HG03139 (cell line): ENCODE results near the gene CPNE8.

ENCODE experiments used
- ATAC-seq: cut with Tn5 transposase; IDR thresholded peaks from one replicate; pipeline ENCODE4 v1.9.1; 2021; ENCODE audit not compliant: unreplicated experiment

CPNE8 gene

DNA sequence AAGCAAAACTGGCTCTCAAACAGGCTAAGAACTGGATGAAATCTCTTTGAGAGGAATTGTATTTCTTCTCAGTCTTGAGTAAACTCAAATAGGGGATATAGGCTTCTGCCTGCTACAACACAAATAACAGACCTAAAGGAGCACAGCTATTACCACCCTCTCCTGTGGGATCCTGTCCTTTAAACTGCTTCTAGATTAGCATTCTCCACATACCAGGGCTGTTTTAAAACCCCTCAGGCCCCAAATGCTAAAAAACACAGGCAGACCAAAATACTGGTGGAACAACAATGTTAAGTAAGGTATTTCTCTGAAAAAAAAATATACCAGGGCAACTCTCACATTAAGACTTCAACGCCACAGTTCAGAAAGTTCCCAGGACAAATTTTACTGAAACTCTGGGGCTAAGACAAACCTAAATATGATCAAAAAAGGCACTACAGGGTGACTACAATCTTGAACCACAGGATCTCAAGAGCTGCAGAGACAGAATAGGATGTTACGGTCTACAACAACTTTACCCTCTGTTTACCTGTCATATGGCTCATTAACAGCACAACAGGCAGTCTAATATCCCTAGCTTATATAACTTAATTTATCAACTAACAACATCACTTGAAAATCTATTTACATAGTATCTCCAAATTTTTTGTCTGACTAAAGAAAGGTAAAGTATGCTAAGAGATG, 7.2 kb downstream of the CPNE8 start:
- no peak for ATAC-seq

- no peak for ATAC-seq
Observed at GRCh38 chr12:38895446-38895845, 9.9 kb downstream of the CPNE8 start.

DNA sequence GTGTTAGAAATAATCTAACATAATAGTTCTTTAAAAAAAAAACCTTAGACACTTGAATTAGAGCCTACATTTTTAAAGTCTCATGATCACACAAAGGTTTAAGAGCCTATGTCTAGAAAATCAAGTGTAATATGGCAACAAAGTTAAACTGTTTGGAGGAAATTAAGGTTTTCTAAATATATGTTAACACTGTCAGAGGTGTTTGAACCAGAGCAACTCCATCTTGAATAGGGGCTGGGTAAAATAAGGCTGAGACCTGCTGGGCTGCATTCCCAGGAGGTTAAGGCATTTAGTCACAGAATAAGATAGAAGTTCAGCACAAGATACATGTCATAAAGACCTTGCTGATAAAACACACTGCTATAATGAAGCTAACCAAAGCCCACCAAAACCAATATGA, 12.4 kb downstream of the CPNE8 start:
- no peak for ATAC-seq

DNA sequence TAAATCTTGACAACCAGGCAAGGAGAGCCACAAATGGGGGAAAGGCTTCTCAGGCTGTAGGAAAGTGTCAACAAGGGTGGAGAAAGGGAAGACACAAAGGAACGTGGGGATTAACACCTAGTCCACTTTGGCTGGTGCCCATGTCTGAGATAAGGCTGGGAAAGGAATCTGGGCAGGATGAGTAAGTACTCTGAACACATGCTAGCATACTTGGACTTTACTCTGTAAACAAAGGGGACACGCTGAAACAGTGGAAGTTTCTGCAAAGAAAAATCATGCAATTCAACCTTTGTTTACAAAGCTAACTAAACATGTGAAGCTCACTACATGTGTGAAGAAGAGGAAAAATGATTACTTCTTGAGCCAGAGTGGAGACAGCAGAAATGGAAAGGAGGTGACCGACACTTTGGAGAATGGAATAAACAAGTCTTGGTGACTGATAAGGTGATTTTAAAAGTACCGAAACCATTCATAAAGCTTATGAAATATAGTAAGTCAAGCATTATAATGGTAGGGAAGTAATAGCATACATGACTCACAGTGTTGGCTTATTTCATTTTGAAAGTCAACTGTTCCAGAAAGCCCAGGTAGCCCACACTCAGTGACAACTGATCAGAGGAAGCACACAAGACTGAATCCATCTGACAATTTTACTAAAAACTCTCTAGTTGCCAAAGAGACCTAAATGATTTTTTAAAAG, 13.2 kb downstream of the CPNE8 start:
- ATAC-seq, result no peak

- no peak for ATAC-seq
Observed at GRCh38 chr12:38890102-38890855, 15.1 kb downstream of the CPNE8 start.

GRCh38 chr12:38889297-38889815, 16.0 kb downstream of the CPNE8 start:
- ATAC-seq, result no peak

DNA sequence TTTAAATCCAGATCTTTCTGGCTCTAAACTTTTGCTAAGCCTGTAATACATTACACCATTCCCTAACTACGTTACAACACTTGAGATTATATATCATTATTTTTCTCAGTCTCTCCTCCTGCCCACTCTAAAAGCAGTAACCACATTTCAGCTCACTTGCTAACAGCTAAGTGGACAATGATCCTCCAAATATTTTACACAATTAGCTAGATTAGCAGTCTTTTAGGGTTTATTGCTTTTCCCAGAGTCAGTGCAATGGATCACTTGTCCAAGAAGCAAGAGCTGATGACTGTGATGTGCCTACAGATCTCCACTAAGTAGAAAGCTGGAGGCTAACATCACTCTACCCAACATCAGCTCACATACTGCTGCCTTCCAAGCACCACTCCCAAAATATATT, 17.6 kb downstream of the CPNE8 start:
- no peak for ATAC-seq

DNA sequence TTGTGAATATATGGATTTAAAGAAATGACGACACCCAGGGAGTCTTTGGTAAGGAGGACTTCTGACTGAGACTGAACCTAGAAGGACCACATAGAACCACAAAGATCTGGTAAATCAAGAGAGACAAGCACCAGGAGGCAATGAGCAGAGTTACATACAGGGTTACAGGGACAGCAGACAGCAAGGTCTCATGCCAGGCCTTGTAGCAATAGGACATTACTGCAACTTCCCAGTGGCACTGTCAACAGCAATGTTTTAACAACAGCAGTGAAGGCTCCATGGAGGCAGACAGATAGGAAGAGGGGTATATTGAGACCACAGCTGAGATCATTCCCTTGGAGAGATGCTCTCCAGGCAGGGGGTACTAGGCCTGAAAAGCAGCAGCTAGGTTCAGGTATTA, 18.5 kb downstream of the CPNE8 start:
- ATAC-seq, result no peak

DNA sequence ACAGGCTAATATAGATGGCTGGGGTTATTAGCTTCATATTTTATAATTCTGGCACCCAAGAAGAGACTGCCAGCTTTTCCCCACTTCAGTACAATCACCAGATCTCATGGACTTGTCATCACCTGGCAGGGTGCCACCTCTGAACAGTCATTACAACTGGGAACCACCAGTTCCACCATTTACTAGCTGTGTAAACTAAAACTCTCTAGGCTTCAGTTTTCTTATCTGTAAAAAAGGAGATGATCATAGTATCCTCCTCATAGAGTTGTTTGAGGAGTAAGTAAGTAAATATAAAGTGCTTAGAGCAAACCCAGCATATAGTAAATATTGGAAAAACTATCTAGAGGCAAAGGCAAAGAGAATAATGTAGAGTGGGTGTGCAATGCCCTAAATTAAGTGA, 19.3 kb downstream of the CPNE8 start:
- no peak for ATAC-seq

DNA sequence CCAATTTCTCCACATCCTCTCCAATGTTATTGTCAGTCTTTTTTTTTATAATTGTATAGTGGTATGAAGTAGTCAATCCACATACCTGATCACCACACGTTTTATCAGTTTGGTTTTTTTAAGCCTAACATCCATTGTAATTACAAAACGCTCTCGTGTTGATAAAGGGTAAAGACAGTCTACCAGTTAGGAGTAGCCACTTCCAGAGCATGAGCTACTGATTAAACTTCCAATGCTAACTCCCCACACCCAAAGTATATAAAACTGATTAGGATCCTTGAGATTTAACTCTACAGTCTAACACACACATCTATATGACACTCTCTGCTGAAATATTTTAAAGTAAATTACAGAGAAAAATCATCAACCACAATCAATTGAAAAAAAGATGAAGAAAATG, 20.7 kb downstream of the CPNE8 start:
- ATAC-seq, result no peak

DNA sequence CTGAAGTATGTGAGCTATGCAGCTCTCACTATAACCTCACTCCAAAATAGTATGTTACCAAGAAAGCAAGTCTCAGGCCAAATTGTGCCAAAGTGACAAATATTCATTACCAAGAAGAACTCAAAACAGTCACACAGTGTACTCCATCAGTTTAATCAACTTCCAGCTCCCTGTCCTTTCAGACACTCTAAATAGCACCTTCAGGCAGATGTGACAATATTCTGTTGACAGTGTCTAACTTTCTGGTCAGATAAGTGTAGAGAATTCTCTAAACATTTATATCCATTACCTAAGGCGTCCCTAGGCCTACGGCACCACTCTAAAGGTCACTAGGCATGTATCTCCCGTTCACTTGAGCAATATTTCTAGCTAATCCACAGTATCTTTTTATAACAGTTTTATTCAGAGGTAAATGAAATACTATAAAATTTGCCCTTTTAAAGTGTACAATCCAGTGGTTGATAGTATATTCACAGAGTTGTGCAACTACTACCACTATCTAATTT, 21.7 kb downstream of the CPNE8 start:
- no peak for ATAC-seq

- ATAC-seq, result no peak
Observed at GRCh38 chr12:38880288-38880687, 25.1 kb downstream of the CPNE8 start.

DNA sequence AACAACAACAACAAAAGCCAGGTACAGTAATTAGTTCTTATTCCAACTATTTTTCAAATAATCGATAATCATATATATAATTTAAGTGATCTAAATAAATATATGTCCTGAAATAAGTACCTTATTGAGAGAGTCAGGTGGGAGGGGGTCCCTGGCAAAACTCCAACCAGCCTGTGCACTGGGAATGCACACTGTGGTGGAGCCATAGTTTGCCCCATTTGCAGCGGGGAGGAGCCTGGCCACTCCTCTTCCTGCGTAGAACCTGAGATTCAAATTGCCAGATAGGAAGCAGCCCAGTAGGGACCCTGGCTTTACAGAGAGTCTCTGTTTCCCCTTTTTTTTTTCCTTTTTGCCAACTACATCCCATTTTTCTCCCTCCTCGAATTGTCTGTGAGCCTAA, 26.4 kb downstream of the CPNE8 start:
- no peak for ATAC-seq

DNA sequence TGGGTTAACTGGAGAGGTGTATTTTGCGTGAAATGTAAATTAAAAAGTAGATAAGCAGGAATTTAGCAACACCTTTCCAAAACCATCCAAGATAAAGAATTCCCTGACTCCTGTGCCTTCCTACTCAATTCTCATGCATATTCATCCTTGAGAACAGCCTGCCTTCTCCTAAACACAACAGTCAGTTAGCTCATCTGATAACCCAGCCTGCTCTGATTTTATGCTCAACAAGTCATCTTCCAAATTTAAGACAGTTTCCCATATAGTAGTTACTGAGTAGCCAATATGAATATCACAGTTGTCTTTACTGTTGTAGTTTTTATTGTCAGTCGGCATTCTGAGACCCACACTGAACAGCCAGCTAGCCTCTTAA, 27.1 kb downstream of the CPNE8 start:
- no peak for ATAC-seq

GRCh38 chr12:38875586-38876228, 29.7 kb downstream of the CPNE8 start:
- ATAC-seq, result no peak

GRCh38 chr12:38872561-38872960, 32.8 kb downstream of the CPNE8 start:
- no peak for ATAC-seq

DNA sequence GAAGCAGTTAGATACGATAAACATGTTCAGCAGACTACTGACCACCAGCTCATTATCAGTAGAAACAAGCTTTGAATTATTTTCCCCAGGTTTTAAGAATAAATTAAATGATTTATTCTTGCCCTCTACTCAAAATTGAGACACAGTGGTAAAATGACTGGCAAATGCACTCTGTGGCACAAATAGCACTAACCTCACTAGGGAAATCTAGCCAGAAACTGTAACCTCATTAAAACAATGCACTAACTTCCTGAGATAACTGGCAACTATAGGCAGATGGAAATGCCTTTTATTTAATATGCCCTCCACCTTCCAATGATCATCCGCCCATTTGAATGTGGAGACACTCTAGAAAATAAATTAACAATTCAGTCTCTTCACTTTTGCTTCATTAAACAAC, 33.2 kb downstream of the CPNE8 start:
- ATAC-seq, result no peak

DNA sequence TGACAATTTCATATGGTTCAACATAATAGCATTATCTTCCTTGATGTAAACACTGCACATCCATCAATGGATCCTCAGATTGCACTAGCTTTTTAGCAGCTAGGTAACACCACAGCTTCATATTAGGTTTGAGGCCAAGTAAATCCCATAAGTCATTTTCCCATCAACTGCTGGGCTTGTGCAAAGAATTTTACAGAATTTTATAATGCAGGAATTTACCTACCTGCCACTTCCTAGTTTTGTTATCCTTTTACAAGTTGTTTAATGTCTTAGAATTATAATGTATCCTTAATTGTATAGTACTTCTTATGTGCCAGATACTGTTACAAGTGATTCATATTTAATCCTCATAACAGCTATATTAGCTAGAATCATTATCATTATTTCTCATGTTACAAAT, 36.4 kb downstream of the CPNE8 start:
- no peak for ATAC-seq

- no peak for ATAC-seq
Observed at GRCh38 chr12:38850461-38850860, 54.9 kb downstream of the CPNE8 start.

- no peak for ATAC-seq
Observed at GRCh38 chr12:38847247-38847646, 58.1 kb downstream of the CPNE8 start.

- ATAC-seq, result no peak
Observed at GRCh38 chr12:38844267-38844666, 61.1 kb downstream of the CPNE8 start.
